Measurements from ENCODE around the gene SLC34A3. TPM values are rescaled to one million over a fixed set of nuclear protein-coding genes. Genes with fewer than 3 reads are reported as not detected.

SLC34A3 gene
- total RNA-seq, 1 donor from 2014 or later, result not detected

GRCh38 chr9:137195525-137196220 lies 35.0 kb upstream of the SLC34A3 start:
- no peak for DNase-seq (ENCODE audit: low spot score)

- no peak for DNase-seq (ENCODE audit: low spot score)
These were observed 32.4 kb upstream of the SLC34A3 start for GRCh38 chr9:137198051-137198901.

GRCh38 chr9:137198902-137199283 lies 31.8 kb upstream of the SLC34A3 start:
- no peak for DNase-seq (ENCODE audit: low spot score)

GRCh38 chr9:137199411-137200121 lies 31.1 kb upstream of the SLC34A3 start:
- no peak for DNase-seq (ENCODE audit: low spot score)

- peak; percentile 99 for DNase-seq (ENCODE audit: low spot score)
These were observed 30.1 kb upstream of the SLC34A3 start, which contains the start of gene TPRN for GRCh38 chr9:137200311-137201204. Gene TPRN (minus strand): TSS chr9:137200741. CDS start chr9:137200711, 30 bp downstream.

- no peak for DNase-seq (ENCODE audit: low spot score)
These were observed 29.4 kb upstream of the SLC34A3 start for GRCh38 chr9:137201205-137201868.

GRCh38 chr9:137202966-137203365 lies 27.7 kb upstream of the SLC34A3 start:
- DNase-seq (ENCODE audit: low spot score), result no peak

- no peak for DNase-seq (ENCODE audit: low spot score)
These were observed 26.0 kb upstream of the SLC34A3 start for GRCh38 chr9:137204731-137205125.

GRCh38 chr9:137205126-137206069 lies 25.3 kb upstream of the SLC34A3 start, which contains the start of the genes NDOR1 and TMEM203:
Gene NDOR1 (plus strand): TSS chr9:137205700. CDS start chr9:137205778, 78 bp downstream.
Gene TMEM203 (minus strand): TSS chr9:137205648. CDS start chr9:137205414, 234 bp downstream.
- peak; percentile 98 for DNase-seq (ENCODE audit: low spot score)

GRCh38 chr9:137206602-137207001 lies 24.1 kb upstream of the SLC34A3 start:
- no peak for DNase-seq (ENCODE audit: low spot score)

- DNase-seq (ENCODE audit: low spot score), result no peak
These were observed 19.2 kb upstream of the SLC34A3 start for GRCh38 chr9:137211532-137211931.

- DNase-seq (ENCODE audit: low spot score), result no peak
These were observed 18.2 kb upstream of the SLC34A3 start for GRCh38 chr9:137212520-137212919.

- DNase-seq (ENCODE audit: low spot score), result no peak
These were observed 17.3 kb upstream of the SLC34A3 start for GRCh38 chr9:137213160-137214060.

GRCh38 chr9:137214620-137215019 lies 16.1 kb upstream of the SLC34A3 start:
- DNase-seq (ENCODE audit: low spot score), result no peak

- DNase-seq (ENCODE audit: low spot score), result no peak
These were observed 15.3 kb upstream of the SLC34A3 start for GRCh38 chr9:137215196-137215986.

GRCh38 chr9:137216188-137216965 lies 14.3 kb upstream of the SLC34A3 start:
- DNase-seq (ENCODE audit: low spot score), result no peak
